ENCODE measurements around the gene TMEM184B.
A peak's percentile ranks its signal among the peaks of the same experiment; 100 is the strongest.
"Not testable (repeated sequence)": the region's sequence is repeated elsewhere in the genome, so short reads cannot be mapped to it uniquely, and the experiment has no call there.

Gene TMEM184B

DNA sequence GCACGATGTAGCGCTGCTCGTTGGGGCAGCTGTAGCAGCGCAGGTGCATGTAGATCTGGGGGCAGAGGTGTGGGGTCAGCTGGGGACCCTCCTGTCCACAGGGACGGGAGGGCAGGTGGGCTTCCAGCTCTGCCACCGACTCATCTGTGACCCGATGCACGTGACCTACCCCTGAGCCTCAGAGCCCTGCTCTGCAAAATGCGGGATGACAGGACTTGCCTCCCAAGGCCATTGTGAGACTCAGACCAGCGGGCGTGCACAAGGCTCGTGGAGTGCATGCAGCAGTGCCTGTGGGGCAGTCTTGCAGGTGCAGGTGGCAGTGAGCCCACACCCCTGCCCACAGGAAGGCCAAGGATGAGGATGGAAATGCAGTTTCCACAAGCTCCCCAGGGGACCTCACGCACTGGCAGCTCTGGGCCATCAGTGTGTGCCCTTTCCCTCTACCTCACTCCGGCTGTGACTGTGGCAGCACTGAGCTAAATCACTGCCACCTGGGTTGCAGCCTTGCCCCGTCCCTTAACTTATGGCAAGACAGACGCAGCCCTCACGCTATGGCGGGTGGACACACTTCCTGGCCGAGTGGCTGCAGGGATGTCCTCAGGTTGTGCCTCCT lies 26.7 kb downstream of the TMEM184B start:
- no peak for DNase-seq

DNA sequence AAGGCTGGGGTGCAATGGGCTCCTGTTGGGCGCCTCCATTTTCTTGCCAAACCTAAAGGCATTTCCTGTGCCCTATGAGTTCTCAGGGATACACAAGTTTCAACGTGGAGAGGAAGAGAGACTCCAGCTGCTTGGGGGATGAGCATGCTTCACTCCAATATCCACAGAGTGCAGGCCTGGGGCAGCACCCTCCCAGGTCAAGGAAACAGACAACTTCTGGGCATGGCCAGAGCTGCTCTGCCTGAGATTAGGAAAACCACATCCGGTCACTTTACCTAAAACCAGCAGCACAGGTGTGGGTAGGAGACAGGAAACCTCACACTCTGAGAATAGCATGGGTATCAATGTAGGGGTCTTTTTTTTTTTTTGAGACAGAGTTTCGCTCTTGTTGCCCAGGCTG lies 28.7 kb downstream of the TMEM184B start:
- DNase-seq, result no peak

DNA sequence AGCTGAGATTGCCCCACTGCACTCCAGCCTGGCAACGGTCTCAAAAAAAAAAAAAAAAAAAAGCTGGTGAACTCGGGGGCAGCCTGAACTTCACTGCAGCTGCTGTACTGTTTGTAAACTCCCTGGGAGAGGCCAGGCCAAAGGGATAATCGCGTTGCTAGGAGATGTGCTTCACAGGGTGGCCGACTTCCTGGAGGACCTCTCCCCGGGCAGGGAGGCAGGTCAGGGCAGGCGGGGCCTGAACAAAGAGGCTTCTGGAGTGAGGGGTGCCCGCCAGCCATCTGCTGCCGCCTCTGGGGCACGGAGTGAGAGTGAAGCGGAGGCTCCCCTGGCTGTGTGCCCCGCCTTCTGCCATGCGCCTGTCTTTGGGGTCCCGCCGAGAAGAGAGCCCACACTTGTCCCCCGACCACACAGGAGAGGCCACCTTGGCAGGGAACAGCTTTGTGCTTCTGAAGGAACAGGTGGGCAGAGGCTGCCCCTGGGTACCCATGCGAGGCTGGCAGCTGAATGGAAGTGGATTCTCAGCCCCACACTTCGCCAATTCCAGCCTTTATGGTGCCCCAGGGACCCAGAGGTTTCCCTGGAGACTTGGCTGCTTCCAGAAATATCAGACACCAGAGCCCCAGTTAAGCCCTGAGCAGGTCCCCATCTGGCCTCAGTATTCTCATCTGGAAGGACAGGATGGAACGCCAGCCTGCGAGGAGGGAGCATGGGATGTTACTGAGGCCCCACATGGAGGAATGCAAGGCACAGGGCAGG lies 29.6 kb downstream of the TMEM184B start:
- no peak for DNase-seq

DNA sequence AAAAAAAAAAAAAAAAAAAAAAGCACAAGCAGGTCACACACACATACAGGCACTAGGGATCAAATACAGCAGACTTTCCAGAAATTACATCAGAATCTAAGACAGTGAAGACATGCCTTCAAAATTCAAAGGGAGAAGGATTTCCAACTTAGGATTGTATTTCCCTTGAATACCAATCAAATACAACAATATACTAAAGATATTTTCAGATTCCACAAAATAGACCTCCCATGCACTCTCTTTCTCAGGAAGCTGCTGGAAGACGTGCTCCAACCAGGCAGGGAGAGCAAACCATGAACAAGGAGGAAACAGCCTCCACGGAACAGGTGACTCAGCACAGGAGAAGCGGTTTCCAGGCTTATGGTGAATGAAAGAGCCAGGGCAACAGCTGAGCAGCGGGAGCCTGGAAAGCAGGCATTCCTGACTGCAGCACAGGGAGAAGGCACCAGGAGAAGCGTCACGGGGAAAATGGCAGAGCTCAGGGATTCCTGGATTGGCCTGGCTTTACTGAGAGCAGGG lies 32.0 kb downstream of the TMEM184B start:
- DNase-seq, result no peak

DNA sequence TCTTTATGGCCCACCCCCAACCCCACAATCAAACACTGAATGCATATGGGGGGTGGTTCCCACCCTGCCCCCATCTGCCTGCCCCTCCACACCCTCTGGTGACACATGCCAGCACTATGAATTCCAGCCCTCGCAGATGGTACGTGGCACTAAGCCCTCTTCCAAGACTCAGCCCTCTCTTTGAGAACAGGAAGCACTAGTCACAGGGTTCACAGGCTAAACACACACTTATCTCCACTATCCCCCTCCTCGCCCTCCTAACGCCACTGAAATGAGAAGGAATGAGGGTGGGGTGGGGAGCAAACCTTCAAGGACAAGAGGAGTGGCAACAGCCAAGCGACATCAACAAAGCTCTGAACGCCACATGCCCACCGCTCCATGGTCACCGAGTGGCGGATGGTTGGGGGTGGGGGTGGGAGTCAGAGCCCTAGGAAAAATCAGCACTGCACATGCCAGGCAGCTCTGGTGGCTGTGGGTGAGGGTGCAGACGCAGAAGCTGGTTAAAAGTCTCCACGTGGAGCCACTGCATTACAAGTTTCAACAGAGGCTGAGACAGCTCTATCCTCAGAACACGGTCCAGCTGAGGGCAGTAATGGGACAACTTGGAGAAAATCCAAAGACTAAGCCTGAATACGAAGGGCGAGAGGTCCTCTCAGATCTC lies 33.6 kb downstream of the TMEM184B start:
- no peak for DNase-seq

DNA sequence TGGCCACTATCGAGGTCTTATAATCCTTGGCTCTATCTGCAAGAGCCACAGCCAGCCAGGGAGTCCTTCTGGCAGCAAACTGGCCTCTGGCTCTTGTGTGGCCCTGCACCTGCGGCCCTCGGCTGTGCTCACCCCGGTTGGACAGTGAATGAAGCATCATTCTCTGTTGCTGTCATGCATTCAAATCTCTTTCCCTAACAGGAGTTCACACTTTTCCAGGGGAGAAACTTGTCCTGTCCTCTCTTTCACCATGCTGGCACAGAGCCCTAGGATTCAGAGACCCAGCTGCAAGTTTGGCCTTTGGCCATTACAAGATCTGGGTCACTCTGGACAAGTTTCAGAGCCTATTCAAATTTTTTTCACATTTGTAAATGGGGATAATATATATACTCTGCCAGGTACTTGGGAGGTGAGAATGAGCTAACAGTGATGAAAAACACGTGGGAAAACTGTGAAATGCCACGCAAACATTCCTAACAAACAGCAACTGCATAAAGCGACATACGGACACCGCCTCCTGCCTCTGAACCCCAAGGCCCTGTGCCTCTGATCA lies 34.2 kb downstream of the TMEM184B start:
- no peak for DNase-seq

DNA sequence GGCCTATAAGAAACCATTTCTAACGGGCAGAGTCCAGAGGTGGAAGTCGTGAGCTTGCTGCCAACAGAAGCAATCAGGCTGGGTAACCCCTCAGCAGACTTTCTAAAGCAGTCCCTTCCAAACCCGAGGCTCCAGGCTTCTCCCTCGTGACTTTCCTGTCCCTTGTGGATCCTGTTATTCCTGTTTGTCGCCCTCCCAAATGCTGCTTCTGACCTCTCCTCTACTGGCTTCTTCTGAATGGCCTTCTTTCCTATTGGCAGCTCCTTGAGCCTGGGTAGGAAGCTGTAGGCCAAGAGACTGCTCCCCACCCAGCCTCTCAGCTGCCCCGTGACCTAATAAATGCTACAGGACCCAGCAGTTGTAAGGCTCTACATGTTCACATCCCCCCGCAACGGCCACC lies 36.0 kb downstream of the TMEM184B start:
- DNase-seq, result no peak

DNA sequence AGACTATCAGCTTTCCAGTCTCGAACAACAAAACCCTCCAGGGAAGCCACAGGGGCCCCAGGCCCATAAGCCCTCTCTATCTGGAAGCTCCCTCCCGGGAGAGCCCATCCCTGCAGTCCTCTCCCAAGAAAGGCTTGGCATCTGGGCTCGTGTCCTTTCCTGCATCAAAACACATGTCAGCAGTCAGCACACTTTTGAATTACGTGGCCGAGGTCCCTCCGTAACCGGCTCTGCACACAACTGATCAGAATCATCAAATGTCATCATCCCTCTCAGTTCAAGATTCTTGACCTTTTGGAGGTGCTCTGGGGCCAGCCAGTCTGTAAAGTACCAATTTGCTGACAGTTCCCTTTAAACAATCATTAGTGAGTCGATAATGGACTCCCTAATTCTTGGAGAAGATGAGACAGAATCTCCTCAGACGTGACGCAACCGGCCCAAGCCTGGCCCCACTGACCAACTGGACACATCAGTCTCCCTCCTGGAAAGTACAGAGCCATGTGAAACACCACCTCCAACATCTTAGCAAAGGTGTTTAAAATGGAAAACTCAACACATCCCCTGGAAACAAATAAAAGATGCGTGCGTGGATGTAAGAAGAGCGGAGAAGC lies 37.5 kb downstream of the TMEM184B start:
- no peak for DNase-seq

DNA sequence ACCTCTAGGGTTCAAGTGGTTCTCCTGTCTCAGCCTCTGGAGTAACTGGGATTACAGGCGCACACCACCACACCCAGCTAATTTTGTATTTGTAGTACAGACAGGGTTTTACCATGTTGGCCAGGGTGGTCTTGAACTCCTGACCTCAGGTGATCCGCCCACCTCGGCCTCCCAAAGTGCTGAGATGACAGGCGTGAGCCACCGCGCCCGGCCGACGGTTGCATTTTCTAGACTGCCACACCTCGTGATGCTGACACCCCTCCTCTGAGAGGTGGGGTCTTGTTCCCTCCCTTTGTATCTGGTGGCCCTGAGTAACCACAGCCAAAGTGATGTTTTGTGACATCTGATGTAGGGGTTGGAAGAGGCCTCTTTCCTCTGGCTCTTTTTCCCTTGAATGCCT lies 39.0 kb downstream of the TMEM184B start:
- DNase-seq, result not testable (repeated sequence)

DNA sequence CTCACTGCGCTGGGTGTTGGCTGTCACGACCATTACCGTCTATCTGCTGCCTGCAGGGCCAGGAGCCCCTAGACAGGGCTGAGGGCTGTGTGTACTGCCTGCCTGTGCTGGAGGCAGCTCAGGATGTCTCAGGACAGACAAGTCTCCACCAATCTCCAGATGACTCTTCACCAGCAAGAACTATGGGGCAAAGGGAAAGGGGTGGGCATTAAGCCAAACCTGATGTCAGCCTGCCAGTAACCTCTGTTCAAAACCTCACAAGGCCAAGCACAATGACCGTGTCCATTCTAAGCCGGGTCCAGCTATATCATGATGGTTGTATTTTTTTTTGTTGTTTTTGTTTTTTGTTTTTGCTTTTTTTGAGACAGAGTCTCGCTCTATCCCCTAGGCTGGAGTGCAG lies 39.4 kb downstream of the TMEM184B start:
- DNase-seq, result no peak

DNA sequence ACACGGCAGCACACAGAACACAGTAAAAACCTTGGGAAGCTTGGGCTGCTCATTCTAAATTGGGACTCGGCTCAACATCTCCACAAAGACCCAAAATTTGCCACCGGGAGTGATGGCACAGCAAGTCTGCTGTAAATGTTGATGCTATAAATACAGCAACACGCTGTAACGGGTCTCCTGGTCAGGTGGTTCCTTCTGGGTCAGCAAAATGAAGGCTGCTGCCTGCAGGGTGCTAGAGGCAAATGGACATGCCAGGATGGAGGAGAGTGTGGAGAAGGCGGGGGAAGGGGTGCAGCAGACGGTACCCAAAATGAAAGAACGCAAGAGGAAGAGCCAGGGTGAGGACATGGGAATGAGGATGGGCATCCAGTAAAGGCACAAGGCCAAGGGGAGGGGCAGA lies 40.6 kb downstream of the TMEM184B start:
- no peak for DNase-seq

DNA sequence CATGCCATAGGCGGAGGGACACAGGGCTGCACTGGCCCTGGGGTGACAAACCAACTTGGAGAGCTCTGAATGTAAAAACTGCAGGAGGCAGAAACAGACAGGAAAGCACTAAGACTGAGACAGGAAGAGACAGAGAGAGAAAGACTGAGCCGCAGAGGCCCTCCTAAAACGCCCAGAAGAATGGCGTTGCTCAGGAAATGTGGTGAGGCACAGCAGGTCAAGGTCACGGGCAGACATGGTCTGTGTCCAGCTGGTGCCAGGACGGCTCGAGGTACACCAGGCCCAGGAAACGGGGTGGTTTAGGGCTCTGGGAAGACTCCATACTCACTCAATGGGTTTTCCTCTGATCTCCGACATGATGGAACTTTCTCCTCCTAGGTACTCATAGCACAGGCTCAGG lies 41.9 kb downstream of the TMEM184B start:
- no peak for DNase-seq

DNA sequence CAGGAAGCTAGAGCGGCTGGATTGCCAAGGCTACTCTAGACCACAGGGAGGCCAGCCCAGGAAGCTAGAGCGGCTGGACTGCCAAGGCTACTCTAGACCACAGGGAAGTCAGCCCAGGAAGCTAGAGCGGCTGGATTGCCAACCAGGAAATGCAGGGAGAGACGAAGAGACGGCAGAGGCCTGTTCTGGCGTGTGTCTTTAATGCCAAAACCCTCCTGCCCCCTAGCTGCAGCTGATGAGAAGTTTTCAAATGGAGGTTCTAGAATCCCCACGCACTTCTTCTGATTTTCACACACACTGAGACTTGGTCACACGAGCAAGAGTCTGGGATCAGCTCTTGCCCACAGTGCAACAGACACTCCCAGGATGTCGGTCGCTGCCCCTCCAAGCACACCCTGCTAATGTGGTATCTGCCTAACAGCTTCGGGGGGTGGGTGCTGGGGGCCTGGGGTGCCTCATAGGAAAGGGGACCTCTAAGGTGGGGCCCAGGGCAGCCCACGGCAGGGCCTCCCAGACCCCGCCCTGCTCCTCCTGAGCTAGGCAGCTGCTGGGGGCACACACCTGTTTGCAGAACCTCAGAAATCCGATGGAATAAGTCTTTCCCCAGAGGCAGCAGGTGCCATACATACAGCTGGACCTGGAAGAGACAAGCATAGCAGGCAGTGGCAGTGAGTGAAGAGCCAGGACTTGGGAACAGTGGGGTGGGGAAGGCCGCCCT lies 42.5 kb downstream of the TMEM184B start:
- DNase-seq, result peak; percentile 16 to 30

DNA sequence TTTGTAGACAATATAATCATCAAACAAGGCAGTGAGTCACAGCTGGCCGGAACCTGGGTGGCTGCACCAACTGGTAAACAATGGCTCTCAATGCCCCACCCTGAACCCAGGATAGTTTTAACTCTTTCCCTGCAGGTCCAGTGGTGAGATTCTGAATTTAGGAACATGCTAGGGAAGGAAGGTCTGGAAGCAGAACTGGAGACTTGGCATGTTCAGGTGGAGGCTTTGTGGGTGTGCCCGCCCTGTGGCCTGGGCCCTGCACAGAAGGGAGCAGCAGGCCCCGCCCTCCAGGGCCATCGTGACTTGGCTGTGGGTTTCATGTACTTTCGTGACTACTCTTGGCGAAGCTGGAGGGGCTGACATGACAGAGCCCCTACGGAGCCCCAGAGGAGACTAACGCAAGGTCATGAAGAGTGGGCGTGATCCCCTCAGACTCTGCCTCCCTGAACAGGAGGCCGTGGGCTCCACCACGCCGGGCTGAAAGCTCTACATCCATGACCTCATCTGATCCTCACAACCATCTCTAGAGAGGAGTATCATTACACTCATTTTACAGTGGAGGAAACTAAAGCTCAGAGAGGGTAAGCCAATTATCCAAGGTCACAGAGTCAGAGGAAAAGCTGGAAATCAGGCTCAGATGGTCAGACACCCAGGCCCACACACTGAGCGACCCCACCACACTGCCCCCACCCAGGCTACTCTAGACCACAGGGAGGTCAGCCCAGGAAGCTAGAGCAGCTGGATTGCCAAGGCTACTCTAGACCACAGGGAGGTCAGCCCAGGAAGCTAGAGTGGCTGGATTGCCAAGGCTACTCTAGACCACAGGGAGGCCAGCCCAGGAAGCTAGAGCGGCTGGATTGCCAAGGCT lies 43.7 kb downstream of the TMEM184B start:
- no peak for DNase-seq

DNA sequence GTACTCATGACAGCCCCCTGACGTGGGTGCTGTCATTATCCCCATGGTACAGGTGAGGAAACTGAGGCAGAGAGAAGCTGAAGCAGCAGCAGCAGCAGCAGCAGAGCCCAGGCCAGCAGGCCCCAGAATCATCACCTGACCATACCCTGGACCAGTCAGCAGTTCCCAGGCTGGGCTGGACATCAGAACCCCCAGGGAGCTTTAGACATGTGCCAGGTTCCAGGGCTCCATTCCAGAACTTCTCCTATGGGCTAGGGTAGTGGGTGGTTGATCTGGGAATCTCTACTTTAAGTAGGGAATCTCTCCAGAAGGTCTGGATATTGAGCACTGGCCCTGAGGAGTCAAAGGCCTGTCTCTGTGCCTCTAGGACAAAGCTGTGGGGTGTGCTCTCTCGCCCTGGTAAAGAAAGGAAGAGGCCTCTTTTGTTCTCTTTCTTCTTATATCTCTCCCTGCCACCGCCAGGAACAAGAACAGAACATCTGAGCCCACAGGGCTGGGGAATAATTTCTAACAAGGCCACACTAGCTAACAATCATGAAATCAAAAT lies 44.4 kb downstream of the TMEM184B start:
- DNase-seq, result no peak

DNA sequence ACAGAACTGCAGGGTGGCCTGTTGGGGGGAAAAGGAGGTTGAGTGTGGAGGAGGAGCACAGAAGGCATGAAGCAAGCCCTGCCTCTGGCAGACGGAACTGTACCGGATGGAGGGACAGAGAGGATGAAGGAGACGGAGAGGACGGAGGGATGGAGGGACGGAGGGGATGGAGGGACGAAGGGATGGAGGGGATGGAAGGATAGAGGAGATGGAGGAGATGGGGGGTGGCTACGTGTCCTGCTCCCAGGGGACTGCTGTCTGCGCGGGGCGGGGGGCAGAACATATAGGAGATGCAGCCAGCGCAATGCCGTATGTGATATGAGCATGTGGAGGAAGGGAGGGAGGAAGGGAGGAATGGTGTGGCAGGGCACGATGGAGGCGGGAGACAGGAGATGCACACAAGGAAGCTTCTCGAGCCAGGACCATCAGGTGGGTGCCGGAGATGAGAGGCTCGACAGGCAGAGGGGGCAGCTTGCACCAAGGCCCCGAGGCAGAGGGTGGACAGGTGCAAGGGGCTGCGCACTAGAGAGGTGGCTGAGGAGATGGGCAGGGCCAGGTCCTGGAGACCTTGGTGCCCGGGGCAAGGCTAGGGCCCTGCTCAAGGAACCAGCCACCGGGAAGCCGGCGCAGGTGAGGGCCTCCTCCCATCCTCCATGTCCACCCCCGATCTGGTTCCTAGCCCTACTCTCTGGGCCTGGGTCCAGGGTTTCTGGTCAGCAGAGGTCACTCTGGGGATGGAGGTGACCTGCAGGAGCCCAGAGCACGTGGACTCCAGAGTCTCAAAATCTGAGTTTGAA lies 45.8 kb downstream of the TMEM184B start:
- DNase-seq, result no peak

DNA sequence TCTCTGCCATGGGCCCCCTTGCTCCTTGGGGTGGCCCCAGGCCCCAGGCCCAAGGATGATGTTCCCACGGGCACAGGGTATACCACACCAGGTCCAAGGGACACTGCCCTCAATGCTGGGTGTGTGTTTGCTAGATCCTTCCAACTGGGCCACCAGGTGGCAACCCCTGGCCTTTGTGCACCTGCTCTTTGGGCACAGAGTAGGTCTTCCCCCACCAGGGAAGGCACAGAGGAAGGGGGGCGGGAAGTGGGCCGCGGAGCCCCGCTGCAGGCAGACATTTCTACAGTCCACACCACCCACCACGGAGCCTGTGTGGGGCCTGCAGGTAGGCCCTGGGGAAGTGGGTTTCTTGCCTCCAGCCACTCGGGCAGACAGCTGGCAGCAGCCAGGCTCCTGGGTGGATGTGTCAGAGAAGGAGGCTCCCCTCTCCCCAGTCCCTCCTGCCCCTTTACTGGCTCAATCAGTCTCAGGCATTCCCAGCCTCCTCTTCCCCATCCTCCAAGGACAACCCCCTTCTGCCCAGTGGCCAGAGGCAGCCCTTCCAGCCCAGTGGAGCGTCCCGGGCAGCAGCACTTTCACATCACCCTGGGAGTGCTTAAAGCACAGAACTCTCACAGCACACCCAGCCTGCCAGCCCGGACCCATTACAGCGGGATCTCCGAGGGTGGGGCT lies 49.4 kb downstream of the TMEM184B start:
- no peak for DNase-seq

DNA sequence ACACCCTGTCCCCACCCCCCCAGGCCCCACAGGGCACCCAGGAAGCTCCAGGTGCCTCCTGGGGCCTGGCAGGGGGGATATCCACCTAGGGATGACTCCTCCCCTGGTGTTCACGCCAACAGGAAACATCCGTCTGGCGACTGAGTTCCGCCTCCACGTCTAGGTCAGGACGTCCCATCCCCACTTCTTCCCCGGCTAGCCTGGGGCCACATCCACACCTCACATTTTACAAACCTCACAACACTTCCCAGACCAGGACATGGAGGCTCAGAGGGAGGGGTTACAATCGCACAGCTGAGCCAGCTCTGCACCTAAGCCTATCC lies 50.1 kb downstream of the TMEM184B start:
- no peak for DNase-seq

DNA sequence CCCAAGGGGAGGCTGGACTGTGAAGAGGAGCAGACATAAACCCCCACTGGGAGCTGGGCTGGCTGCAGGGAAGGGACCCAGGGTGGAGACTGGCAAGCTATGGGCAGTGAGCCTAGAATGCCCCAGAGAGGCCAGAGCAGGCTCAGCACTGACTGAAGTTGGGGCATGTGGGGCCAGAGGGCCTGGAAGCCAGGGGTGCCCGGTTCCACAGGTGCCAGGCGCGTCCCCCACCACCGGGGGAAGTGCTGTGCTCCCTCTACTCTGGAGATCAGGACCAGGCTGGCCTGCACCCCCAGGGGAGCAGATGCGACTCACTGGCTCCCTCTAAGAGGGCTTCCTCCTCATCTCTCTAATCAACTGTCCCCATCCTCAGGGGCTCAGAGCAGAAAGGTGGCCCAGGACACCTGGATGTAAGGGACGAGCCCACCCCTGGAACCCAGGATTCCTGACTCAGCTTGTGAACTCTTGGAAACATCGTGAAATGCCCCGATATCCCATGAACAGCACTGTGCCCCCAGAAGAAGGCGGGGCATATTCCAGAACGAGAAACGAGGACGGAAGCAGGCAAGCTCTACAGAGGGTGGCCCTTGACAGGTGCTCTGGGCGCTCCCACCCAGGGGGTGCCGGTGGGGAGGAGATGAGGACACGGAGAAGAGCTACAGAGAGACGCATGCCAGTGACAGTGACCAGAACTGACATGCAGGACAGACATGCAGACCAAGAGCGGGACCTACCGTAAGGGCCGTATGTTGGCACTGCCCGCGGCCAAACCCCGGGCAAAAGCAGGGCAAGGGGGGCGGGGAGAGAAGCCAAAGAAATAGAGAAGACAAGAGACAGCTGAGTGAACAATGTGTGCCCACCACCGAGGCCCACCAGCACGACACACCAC lies 50.7 kb downstream of the TMEM184B start:
- no peak for DNase-seq

All from stimulated activated CD4-positive, alpha-beta T cell treated with anti-CD3 and anti-CD28 coated beads, Interleukin-2, amount 100 ng/mL, for 48 hours (primary cell).